Keratinocyte (primary cell): ENCODE results near the gene CXCL14.

Experiments
- CTCF ChIP-seq, 3 experiments: IDR thresholded peaks in 1 of 3; conservative IDR thresholded peaks in 1 of 3; optimal IDR thresholded peaks in 1 of 3; 2 replicates in 2 of 3; 3 replicates in 1 of 3; pipeline versions ENCODE3 to v1.5.1; 2011; ENCODE audit warnings: low read length in 3 of 3, mild to moderate bottlenecking in 3 of 3, moderate library complexity in 2 of 3, control low read depth in 1 of 3, inconsistent platforms in 1 of 3; ENCODE audit not compliant: insufficient read depth in 2 of 3; ENCODE audit errors: extremely low read depth in 1 of 3
- EZH2 ChIP-seq: IDR thresholded peaks from one replicate; pipeline ENCODE4 v1.6.1; 2012; ENCODE audit warnings: inconsistent platforms, mild to moderate bottlenecking, low read length, moderate library complexity

GRCh38 chr5:135594416-135594960, 15.7 kb upstream of the CXCL14 start:
- no peak for TF ChIP-seq CTCF (optimal IDR thresholded peaks at IDR 0.05 in 1 of 3, IDR thresholded peaks at IDR 0.05 in 1 of 3, conservative IDR thresholded peaks at IDR 0.05 in 1 of 3; ENCODE audit: extremely low read depth in 1 of 3, insufficient read depth in 2 of 3, low read length in 3 of 3)
- TF ChIP-seq EZH2 = no peak
